ENCODE measurements around the gene DSTYK. TPM values are rescaled to one million over a fixed set of nuclear protein-coding genes. Genes with fewer than 3 reads are reported as not detected.

DSTYK gene
- polyA plus RNA-seq, 1 donor from 2014 or later, result 12.1 TPM

GRCh38 chr1:205152505-205152904 lies 59.0 kb downstream of the DSTYK start:
- Histone ChIP-seq H3K9me3 (ENCODE audit: low read length) (peaks cover 6% of the 10 kb centered on the region), H3K9me2 (ENCODE audit: insufficient read depth, low read length) (no peaks in the 10 kb centered on the region), H3K27ac (ENCODE audit: low read length) (no peak overlapping the region), H4K20me1 (ENCODE audit: insufficient read depth) (no peaks in the 10 kb centered on the region), H3K27me3 (ENCODE audit: insufficient read depth, low read depth, low read length) (no peaks in the 10 kb centered on the region), H3K4me2 (ENCODE audit: low read length) (no peak overlapping the region), H2AFZ (ENCODE audit: low read depth, low read length) (no peak overlapping the region), H3K79me2 (replicated peaks; ENCODE audit: insufficient read depth, low read length) (no peaks in the 10 kb centered on the region), H3K4me3 (ENCODE audit: low read length) (no peak overlapping the region), H3K36me3 (ENCODE audit: insufficient read depth, low read length) (peaks cover 24% of the 10 kb centered on the region), H3K9ac (ENCODE audit: low read length) (no peak overlapping the region), H3F3A (ENCODE audit: insufficient read depth, low read length, poor library complexity, severe bottlenecking) (no peaks in the 10 kb centered on the region)
- no peak for TF ChIP-seq MXI1 (conservative IDR thresholded peaks at IDR 0.05; ENCODE audit: poor library complexity, severe bottlenecking)
- TF ChIP-seq CTCF (IDR thresholded peaks at IDR 0.05; ENCODE audit: poor library complexity, severe bottlenecking), result no peak
- TF ChIP-seq, protein P1, sequence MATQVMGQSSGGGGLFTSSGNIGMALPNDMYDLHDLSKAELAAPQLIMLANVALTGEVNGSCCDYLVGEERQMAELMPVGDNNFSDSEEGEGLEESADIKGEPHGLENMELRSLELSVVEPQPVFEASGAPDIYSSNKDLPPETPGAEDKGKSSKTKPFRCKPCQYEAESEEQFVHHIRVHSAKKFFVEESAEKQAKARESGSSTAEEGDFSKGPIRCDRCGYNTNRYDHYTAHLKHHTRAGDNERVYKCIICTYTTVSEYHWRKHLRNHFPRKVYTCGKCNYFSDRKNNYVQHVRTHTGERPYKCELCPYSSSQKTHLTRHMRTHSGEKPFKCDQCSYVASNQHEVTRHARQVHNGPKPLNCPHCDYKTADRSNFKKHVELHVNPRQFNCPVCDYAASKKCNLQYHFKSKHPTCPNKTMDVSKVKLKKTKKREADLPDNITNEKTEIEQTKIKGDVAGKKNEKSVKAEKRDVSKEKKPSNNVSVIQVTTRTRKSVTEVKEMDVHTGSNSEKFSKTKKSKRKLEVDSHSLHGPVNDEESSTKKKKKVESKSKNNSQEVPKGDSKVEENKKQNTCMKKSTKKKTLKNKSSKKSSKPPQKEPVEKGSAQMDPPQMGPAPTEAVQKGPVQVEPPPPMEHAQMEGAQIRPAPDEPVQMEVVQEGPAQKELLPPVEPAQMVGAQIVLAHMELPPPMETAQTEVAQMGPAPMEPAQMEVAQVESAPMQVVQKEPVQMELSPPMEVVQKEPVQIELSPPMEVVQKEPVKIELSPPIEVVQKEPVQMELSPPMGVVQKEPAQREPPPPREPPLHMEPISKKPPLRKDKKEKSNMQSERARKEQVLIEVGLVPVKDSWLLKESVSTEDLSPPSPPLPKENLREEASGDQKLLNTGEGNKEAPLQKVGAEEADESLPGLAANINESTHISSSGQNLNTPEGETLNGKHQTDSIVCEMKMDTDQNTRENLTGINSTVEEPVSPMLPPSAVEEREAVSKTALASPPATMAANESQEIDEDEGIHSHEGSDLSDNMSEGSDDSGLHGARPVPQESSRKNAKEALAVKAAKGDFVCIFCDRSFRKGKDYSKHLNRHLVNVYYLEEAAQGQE (IDR thresholded peaks at IDR 0.05; ENCODE audit: borderline replicate concordance), result no peak
- TF ChIP-seq EZH2 (IDR thresholded peaks at IDR 0.05; ENCODE audit: borderline replicate concordance, insufficient read depth, low read length, poor library complexity, severe bottlenecking), result no peak

DNA sequence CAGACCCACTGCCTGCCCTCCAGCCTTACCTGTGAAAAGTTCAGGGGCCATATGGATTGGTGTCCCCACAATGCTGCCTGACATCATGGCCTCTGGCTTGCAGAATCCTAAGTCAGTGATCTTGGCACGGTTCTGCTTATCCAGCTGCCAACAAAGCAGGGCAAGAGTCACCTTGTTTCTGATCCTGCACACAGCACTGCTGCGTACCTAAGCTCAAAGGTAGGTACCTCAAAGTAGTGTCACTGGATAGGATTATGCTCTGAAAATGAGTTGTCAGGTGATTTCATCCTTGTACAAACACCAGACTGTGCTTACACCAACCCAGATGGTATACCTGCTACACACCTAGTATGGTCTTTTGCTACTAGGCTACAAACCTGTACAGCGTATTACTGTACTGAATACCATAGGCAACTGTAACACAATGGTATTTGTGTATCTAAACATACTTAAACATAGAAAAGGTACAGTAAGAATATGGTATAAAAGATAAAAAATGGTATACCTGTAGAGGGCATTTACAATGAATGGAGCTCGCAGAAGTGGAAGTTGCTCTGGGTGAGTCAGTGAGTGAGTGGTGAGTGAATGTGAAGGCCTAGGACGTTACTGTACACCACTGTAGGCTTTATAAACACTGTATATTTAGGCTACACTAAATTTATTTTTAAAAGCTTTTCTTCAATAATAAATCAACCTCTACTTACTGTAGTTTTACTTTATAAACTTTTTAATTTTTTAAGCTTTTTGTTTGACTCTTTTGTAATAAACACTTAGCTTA lies 60.7 kb downstream of the DSTYK start:
- H3K27me3 ChIP-seq (ENCODE audit: insufficient read depth, low read depth, low read length), result no peaks in the 10 kb centered on the region
- H2AFZ ChIP-seq (ENCODE audit: low read depth, low read length), result no peak overlapping the region
- no peak overlapping the region for H3K27ac ChIP-seq (ENCODE audit: low read length)
- H3K9ac ChIP-seq (ENCODE audit: low read length), result no peak overlapping the region
- H3K4me3 ChIP-seq (ENCODE audit: low read length), result no peak overlapping the region
- H3K9me3 ChIP-seq (ENCODE audit: low read length), result peaks cover under 1% of the 10 kb centered on the region
- no peaks in the 10 kb centered on the region for H3K79me2 ChIP-seq (replicated peaks; ENCODE audit: insufficient read depth, low read length)
- no peak for TF ChIP-seq EP300 (conservative IDR thresholded peaks at IDR 0.05; ENCODE audit: poor library complexity, severe bottlenecking)
- no peak for TF ChIP-seq POLR2AphosphoS5 (IDR thresholded peaks at IDR 0.05)
- TF ChIP-seq RAD21 (conservative IDR thresholded peaks at IDR 0.05), result no peak
- TF ChIP-seq MXI1 (conservative IDR thresholded peaks at IDR 0.05; ENCODE audit: poor library complexity, severe bottlenecking), result no peak
- TF ChIP-seq, protein P1 (IDR thresholded peaks at IDR 0.05; ENCODE audit: borderline replicate concordance), result no peak
- TF ChIP-seq CTCF (IDR thresholded peaks at IDR 0.05; ENCODE audit: poor library complexity, severe bottlenecking), result no peak
- TF ChIP-seq EZH2 (IDR thresholded peaks at IDR 0.05; ENCODE audit: borderline replicate concordance, insufficient read depth, low read length, poor library complexity, severe bottlenecking), result no peak
- no peak for TF ChIP-seq SMC3 (conservative IDR thresholded peaks at IDR 0.05; ENCODE audit: poor library complexity)
- H3K36me3 ChIP-seq (ENCODE audit: insufficient read depth, low read length), result peaks cover 13% of the 10 kb centered on the region
- no peaks in the 10 kb centered on the region for H3F3A ChIP-seq (ENCODE audit: insufficient read depth, low read length, poor library complexity, severe bottlenecking)
- no peaks in the 10 kb centered on the region for H3K9me2 ChIP-seq (ENCODE audit: insufficient read depth, low read length)
- H3K4me2 ChIP-seq (ENCODE audit: low read length), result no peak overlapping the region
- H4K20me1 ChIP-seq (ENCODE audit: insufficient read depth), result no peaks in the 10 kb centered on the region

Measured in neural cell (in vitro differentiated cells).